ENCODE data around the gene RNLS. TPM values are rescaled to one million over a fixed set of nuclear protein-coding genes. Genes with fewer than 3 reads are reported as not detected.

RNLS gene
- total and polyA plus RNA-seq, 2 of the 8 experiments (the other 6 are each of a cell fraction or from before 2014, with no cell fraction given): 7.5 to 12.7 TPM

DNA sequence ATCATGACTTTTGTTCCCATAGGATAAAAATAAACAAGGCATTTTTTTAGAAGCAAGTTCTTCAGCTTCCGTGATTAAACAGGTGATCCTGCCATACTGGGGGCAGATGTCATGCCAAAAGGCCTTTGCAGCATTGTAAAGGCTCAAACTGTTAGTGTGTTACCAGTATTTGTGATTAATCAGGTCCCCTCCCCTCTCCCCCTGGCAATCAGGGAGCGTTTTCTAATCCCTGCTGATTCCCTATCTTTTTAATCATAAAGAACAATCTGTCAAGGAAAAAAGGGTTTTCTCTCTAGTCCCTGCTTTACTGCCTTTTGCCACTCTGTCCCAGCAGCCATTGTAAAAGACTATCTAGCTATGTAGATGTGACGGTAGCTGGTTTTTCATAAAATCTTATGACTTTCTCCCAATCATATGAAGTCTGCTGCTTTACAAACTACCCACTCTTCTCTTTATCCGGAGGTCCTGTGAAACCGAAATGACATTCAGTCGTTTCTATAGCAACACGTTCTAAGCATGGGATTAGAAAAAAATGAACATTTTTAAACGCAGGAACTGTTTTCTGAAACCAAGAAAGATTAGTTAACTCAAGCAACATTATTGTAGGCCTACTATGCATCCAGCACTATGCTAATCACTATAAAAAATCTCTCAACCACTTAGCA, 210.9 kb downstream of the RNLS start (continued):
- TF ChIP-seq EP300 (IDR thresholded peaks at IDR 0.05; ENCODE audit: borderline replicate concordance in 1 of 2, low read depth in 2 of 2, low read length in 2 of 2): no peak
- TF ChIP-seq, protein P1, sequence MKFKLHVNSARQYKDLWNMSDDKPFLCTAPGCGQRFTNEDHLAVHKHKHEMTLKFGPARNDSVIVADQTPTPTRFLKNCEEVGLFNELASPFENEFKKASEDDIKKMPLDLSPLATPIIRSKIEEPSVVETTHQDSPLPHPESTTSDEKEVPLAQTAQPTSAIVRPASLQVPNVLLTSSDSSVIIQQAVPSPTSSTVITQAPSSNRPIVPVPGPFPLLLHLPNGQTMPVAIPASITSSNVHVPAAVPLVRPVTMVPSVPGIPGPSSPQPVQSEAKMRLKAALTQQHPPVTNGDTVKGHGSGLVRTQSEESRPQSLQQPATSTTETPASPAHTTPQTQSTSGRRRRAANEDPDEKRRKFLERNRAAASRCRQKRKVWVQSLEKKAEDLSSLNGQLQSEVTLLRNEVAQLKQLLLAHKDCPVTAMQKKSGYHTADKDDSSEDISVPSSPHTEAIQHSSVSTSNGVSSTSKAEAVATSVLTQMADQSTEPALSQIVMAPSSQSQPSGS (IDR thresholded peaks at IDR 0.05; ENCODE audit: low read length): no peak
